OCI-LY1 (cell line): ENCODE measurements around the gene SPIN1.

Experiments used
- CTCF ChIP-seq: fragments of 200-600 bp; sonication (generic), shearing (Covaris generic); IDR thresholded peaks from 2 replicates; pipeline ENCODE4 v1.5.1; 2017; ENCODE audit warnings: mild to moderate bottlenecking, antibody characterized with exemption, low read length, moderate library complexity, mixed read lengths
- EZH2 ChIP-seq: fragments of 200-600 bp; sonication (generic), shearing (Covaris generic); IDR thresholded peaks from 2 replicates; pipeline ENCODE4 v1.8.0; 2017; ENCODE audit warnings: borderline replicate concordance, mixed run types, mild to moderate bottlenecking, antibody characterized with exemption, low read length, moderate library complexity, mixed read lengths

- no peak for TF ChIP-seq CTCF
- TF ChIP-seq EZH2, result no peak
Observed at GRCh38 chr9:88433583-88434255, 45.5 kb downstream of the SPIN1 start.
